Measurements from ENCODE around the gene E2F1. TPM values are rescaled to one million over a fixed set of nuclear protein-coding genes. Genes with fewer than 3 reads are reported as not detected.

Gene E2F1
- total RNA-seq, 2 experiments from 2014 or later: 128 to 148 TPM

- peak overlapping the region; percentile 93 for H3K4me2 ChIP-seq (ENCODE audit: low read length)
- H3K36me3 ChIP-seq (ENCODE audit: insufficient read depth, low read length): peaks cover 35% of the 10 kb centered on the region; the same call in 1 of the 2 replicates
- POLR2A ChIA-PET: interaction anchor here (0.6 to 2.2 kb wide), 8 partner anchors 12 to 253 kb away, joined by 3 to 8 read pairs (median 4); partner anchors contain the start of gene SNTA1
- H3K27ac ChIP-seq (ENCODE audit: low read depth, low read length, poor library complexity, severe bottlenecking): peak overlapping the region; percentile 79
- H3K4me1 ChIP-seq (ENCODE audit: insufficient read depth, low read length, poor library complexity, severe bottlenecking): peaks cover 73% of the 10 kb centered on the region
- H3K79me2 ChIP-seq (ENCODE audit: insufficient read depth, low read depth, low read length): peaks cover 6% of the 10 kb centered on the region; the same call in 1 of the 2 replicates
- no TSS peak for BruUV-seq (replicated peaks)
- H3K9me3 ChIP-seq (ENCODE audit: low read length): no peaks in the 10 kb centered on the region
- TF ChIP-seq CTCF (conservative IDR thresholded peaks at IDR 0.05; ENCODE audit: low read length) (peak; percentile 90), EZH2phosphoT487 (IDR thresholded peaks at IDR 0.05; ENCODE audit: borderline replicate concordance, low read depth, low read length) (no peak)
- CTCF ChIA-PET (ENCODE audit: unreplicated experiment): interaction anchor here (0.6 to 2.9 kb wide), 6 partner anchors 12 to 253 kb away, joined by 3 to 16 read pairs (median 4); no protein-coding TSS in a partner anchor
- peak overlapping the region; percentile 8; the same call in 1 of the 2 replicates for H2AFZ ChIP-seq (ENCODE audit: low read length)
- 0 out of 2 replicates have a peak, but pooled peaks cover 5% of the 10 kb centered on the region for H4K20me1 ChIP-seq (ENCODE audit: insufficient read depth, low read length)
- H3K9me2 ChIP-seq (ENCODE audit: insufficient read depth, low read length): no peaks in the 10 kb centered on the region
- DNase-seq (ENCODE audit: low spot score): peak; percentile 88
- H3K4me3 ChIP-seq (ENCODE audit: low read depth, low read length, poor library complexity, severe bottlenecking): peak overlapping the region; percentile 77
- intact Hi-C loops (cut with micrococcal nuclease; ENCODE audit: unreplicated experiment): loop anchor here (2.0 to 5.0 kb wide), 2 partner anchors 63 to 266 kb away; partner anchors contain the start of genes CDK5RAP1 and ZNF341
Measured at GRCh38 chr20:33667676-33668465, 18.3 kb downstream of the E2F1 start.

GRCh38 chr20:33667245-33667675 lies 18.9 kb downstream of the E2F1 start:
- peak overlapping the region; percentile 79 for H3K27ac ChIP-seq (ENCODE audit: low read depth, low read length, poor library complexity, severe bottlenecking)
- H4K20me1 ChIP-seq (ENCODE audit: insufficient read depth, low read length): 0 out of 2 replicates have a peak, but pooled peaks cover 5% of the 10 kb centered on the region
- H3K4me2 ChIP-seq (ENCODE audit: low read length): peak overlapping the region; percentile 93
- H3K36me3 ChIP-seq (ENCODE audit: insufficient read depth, low read length): peaks cover 35% of the 10 kb centered on the region; the same call in 1 of the 2 replicates
- peaks cover 70% of the 10 kb centered on the region for H3K4me1 ChIP-seq (ENCODE audit: insufficient read depth, low read length, poor library complexity, severe bottlenecking)
- no peak for TF ChIP-seq CTCF (conservative IDR thresholded peaks at IDR 0.05; ENCODE audit: low read length)
- TF ChIP-seq EZH2phosphoT487 (IDR thresholded peaks at IDR 0.05; ENCODE audit: borderline replicate concordance, low read depth, low read length): no peak
- H3K9me2 ChIP-seq (ENCODE audit: insufficient read depth, low read length): no peaks in the 10 kb centered on the region
- H2AFZ ChIP-seq (ENCODE audit: low read length): peak overlapping the region; percentile 8; the same call in 1 of the 2 replicates
- H3K79me2 ChIP-seq (ENCODE audit: insufficient read depth, low read depth, low read length): peaks cover 5% of the 10 kb centered on the region; the same call in 1 of the 2 replicates
- H3K9me3 ChIP-seq (ENCODE audit: low read length): no peaks in the 10 kb centered on the region
- intact Hi-C loops (cut with micrococcal nuclease; ENCODE audit: unreplicated experiment): loop anchor here (2.0 to 5.0 kb wide), 2 partner anchors 64 to 265 kb away; partner anchors contain the start of genes CDK5RAP1 and ZNF341
- H3K4me3 ChIP-seq (ENCODE audit: low read depth, low read length, poor library complexity, severe bottlenecking): peak overlapping the region; percentile 77
- POLR2A ChIA-PET: interaction anchor here (0.6 to 1.8 kb wide), 7 partner anchors 18 to 252 kb away, joined by 3 to 6 read pairs (median 4); partner anchors contain the start of gene SNTA1
- no TSS peak for BruUV-seq (replicated peaks)
- peak; percentile 54 for DNase-seq (ENCODE audit: low spot score)
- CTCF ChIA-PET (ENCODE audit: unreplicated experiment): interaction anchor here (0.6 to 2.9 kb wide), 3 partner anchors 13 to 221 kb away, joined by 3 to 16 read pairs (median 4); no protein-coding TSS in a partner anchor

Data from OCI-LY7 (cell line).